GM18867 (cell line): ENCODE results near the gene NDUFB5.

Experiments
- ATAC-seq: cut with Tn5 transposase; IDR thresholded peaks from one replicate; pipeline ENCODE4 v1.9.1; 2021; ENCODE audit warnings: mild to moderate bottlenecking, moderate library complexity; ENCODE audit not compliant: unreplicated experiment

The NDUFB5 gene

DNA sequence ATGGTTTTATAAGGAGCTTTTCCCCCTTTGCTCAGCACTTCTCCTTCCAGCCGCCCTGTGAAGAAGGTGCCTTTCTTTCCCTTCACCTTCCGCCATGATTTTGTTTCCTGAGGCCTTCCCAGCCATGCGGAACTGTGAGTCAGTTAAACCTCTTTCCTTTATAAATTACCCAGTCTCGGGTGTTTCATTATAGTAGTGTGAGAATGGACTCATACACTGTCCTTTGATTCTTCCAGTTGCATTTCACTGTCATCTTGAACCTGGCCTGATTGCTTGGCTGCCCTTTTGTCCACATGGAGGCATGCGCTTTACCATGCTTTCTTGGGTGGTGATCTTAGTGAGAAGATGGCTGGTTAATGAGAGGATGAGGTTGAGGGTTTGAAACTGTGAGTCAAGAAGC lies 71.5 kb downstream of the NDUFB5 start:
- no peak for ATAC-seq
